Epithelial cell of esophagus (primary cell): ENCODE measurements around the gene STK4.

Experiments
- DNase-seq: peaks from one replicate; pipeline ENCODE4 v3.0.0; 2010; ENCODE audit warnings: low read depth
- H3K4me3 ChIP-seq: 2 replicates; pipeline ENCODE4 v1.5.1; 2011; ENCODE audit warnings: mild to moderate bottlenecking, low read length, control low read depth
- CTCF ChIP-seq: IDR thresholded peaks from 2 replicates; pipeline ENCODE4 v1.5.1; 2011; ENCODE audit warnings: low read depth, mild to moderate bottlenecking, low read length, control low read depth, inconsistent platforms; ENCODE audit not compliant: insufficient read depth; ENCODE audit errors: missing control alignments

The STK4 gene

GRCh38 chr20:44963325-44964215, 2.7 kb upstream of the STK4 start:
- no peak for DNase-seq
- no peak overlapping the region for H3K4me3 ChIP-seq
- TF ChIP-seq CTCF: no peak

- DNase-seq: no peak
- no peak for TF ChIP-seq CTCF
Observed at GRCh38 chr20:44965651-44966029, 672 bp upstream of the STK4 start.

GRCh38 chr20:44967207-44967807, 995 bp downstream of the STK4 start:
- TF ChIP-seq CTCF: no peak
- peak; percentile 24 for DNase-seq
- peak overlapping the region; percentile 97 for H3K4me3 ChIP-seq

More at GRCh38 chr20:44965651-44966029, 672 bp upstream of the STK4 start:
- peak overlapping the region; percentile 97 for H3K4me3 ChIP-seq

GRCh38 chr20:44969300-44969894, 3.1 kb downstream of the STK4 start:
- no peak for TF ChIP-seq CTCF
- no peak overlapping the region for H3K4me3 ChIP-seq
- peak; percentile 16 for DNase-seq

- no peak for DNase-seq
- no peak for TF ChIP-seq CTCF
- no peak overlapping the region for H3K4me3 ChIP-seq
Observed at GRCh38 chr20:44970243-44970757, 4.0 kb downstream of the STK4 start.

GRCh38 chr20:44973053-44973452, 6.7 kb downstream of the STK4 start:
- DNase-seq: peak; percentile 35
- no peak overlapping the region for H3K4me3 ChIP-seq
- TF ChIP-seq CTCF: no peak
